Measurements from ENCODE around the gene TRIM61. TPM values are rescaled to one million over a fixed set of nuclear protein-coding genes. Genes with fewer than 3 reads are reported as not detected.

TRIM61 gene
- polyA plus RNA-seq, 12 donors = 2.2 to 7.7 (median 3.3) TPM; not detected in 1

Other genes with a start within 250 kb of the TRIM61 start
- gene SMIM31, start 223.5 kb downstream of the TRIM61 start, polyA plus RNA-seq (ENCODE audit: insufficient read length in 12 of 12) = under 1 TPM in 2 of 12 donors, not detected in 10; 0.05 to 0.06 TPM
- gene APELA, start 100.5 kb downstream of the TRIM61 start, polyA plus RNA-seq (ENCODE audit: insufficient read length in 12 of 12) = 1 to 10 TPM in 3 of 12 donors, under 1 TPM in 8, not detected in 1; 0.05 to 4.0 (median 0.36) TPM
- not detected for gene TRIM60, start 54.3 kb upstream of the TRIM61 start, polyA plus RNA-seq (ENCODE audit: insufficient read length in 12 of 12)
- under 1 TPM in 6 of 12 donors, not detected in 6; 0.09 to 0.31 (median 0.16) TPM for gene TRIM75, start 76.2 kb upstream of the TRIM61 start, polyA plus RNA-seq (ENCODE audit: insufficient read length in 12 of 12)
- gene TMEM192, start 135.2 kb upstream of the TRIM61 start, polyA plus RNA-seq (ENCODE audit: insufficient read length in 12 of 12) = 10 to 100 TPM in 9 of 12 donors, 1 to 10 TPM in 2, not detected in 1; 8.4 to 16.7 (median 12.8) TPM
- gene KLHL2, start 229.9 kb upstream of the TRIM61 start, polyA plus RNA-seq (ENCODE audit: insufficient read length in 12 of 12) = 10 to 100 TPM in 2 of 12 donors, 1 to 10 TPM in 9, not detected in 1; 7.0 to 12.4 (median 8.5) TPM